Hindlimb muscle (tissue), 1 donor: ENCODE data around the gene RNF13. TPM values are rescaled to one million over a fixed set of nuclear protein-coding genes. Genes with fewer than 3 reads are reported as not detected.
"Not testable (repeated sequence)": the region's sequence is repeated elsewhere in the genome, so short reads cannot be mapped to it uniquely, and the experiment has no call there.

Experiments
- DNase-seq: peaks from one replicate; pipeline ENCODE4 v3.0.0-alpha.2; 2013
- polyA plus RNA-seq: library from polyadenylated mRNA; unstranded; fragments of 120-200 nt; gene quantifications from one replicate; pipeline ENCODE4 v1.2.1, GENCODE V29; 2013; ENCODE audit not compliant: insufficient read length

Gene RNF13
- polyA plus RNA-seq, 1 donor = 34.9 TPM

GRCh38 chr3:149958171-149958796, 145.3 kb downstream of the RNF13 start:
- no peak for DNase-seq

- DNase-seq = no peak
Observed at GRCh38 chr3:149959443-149959842, 146.4 kb downstream of the RNF13 start.

GRCh38 chr3:149963485-149963884, 150.5 kb downstream of the RNF13 start:
- DNase-seq = no peak

GRCh38 chr3:149964291-149964690, 151.3 kb downstream of the RNF13 start:
- no peak for DNase-seq

- no peak for DNase-seq
Observed at GRCh38 chr3:149965278-149965677, 152.3 kb downstream of the RNF13 start.

GRCh38 chr3:149967086-149967685, 154.2 kb downstream of the RNF13 start:
- DNase-seq = peak; percentile 42

- no peak for DNase-seq
Observed at GRCh38 chr3:149968216-149968615, 155.2 kb downstream of the RNF13 start.

GRCh38 chr3:149969110-149969939, 156.3 kb downstream of the RNF13 start:
- DNase-seq = peak; percentile 77

- peak; percentile 92 for DNase-seq
Observed at GRCh38 chr3:149969940-149970715, 157.1 kb downstream of the RNF13 start.

GRCh38 chr3:149970716-149971402, 157.8 kb downstream of the RNF13 start, which contains the start of gene PFN2:
Gene PFN2, minus strand, starts transcription at chr3:149970895. Its CDS starts 39 bp downstream, at chr3:149970856.
- peak; percentile 90 for DNase-seq

- DNase-seq = no peak
Observed at GRCh38 chr3:149971403-149972075, 158.5 kb downstream of the RNF13 start.

- DNase-seq = no peak
Observed at GRCh38 chr3:149975919-149976318, 162.9 kb downstream of the RNF13 start.

GRCh38 chr3:149977386-149977785, 164.4 kb downstream of the RNF13 start:
- DNase-seq = no peak

- not testable (repeated sequence) for DNase-seq
Observed at GRCh38 chr3:149981979-149982378, 169.0 kb downstream of the RNF13 start.

GRCh38 chr3:149983053-149983452, 170.0 kb downstream of the RNF13 start:
- DNase-seq = not testable (repeated sequence)

- DNase-seq = no peak
Observed at GRCh38 chr3:149983628-149984027, 170.6 kb downstream of the RNF13 start.

GRCh38 chr3:149989307-149989706, 176.3 kb downstream of the RNF13 start:
- DNase-seq = no peak

- no peak for DNase-seq
Observed at GRCh38 chr3:149990423-149990948, 177.5 kb downstream of the RNF13 start.

- no peak for DNase-seq
Observed at GRCh38 chr3:149992416-149993058, 179.5 kb downstream of the RNF13 start.

- no peak for DNase-seq
Observed at GRCh38 chr3:149998946-149999345, 185.9 kb downstream of the RNF13 start.

GRCh38 chr3:149999421-149999820, 186.4 kb downstream of the RNF13 start:
- no peak for DNase-seq
